ENCODE results near the gene UMAD1. TPM values are rescaled to one million over a fixed set of nuclear protein-coding genes. Genes with fewer than 3 reads are reported as not detected.

The UMAD1 gene
- total and polyA plus RNA-seq, 11 donors, result 3.5 to 19.7 (median 15.3) TPM

- H3K27ac ChIP-seq, result no peak overlapping the region
- no peak for ATAC-seq
- 51 to 67% (median 61%) methylated on average over 3 of the region's 3 CpGs for WGBS, 4 donors
Measured at GRCh38 chr7:7709291-7709690, 68.7 kb downstream of the UMAD1 start.

GRCh38 chr7:7710469-7710868 is 69.9 kb downstream of the UMAD1 start:
- H3K4me3 ChIP-seq, result no peak overlapping the region
- no peaks in the 10 kb centered on the region for H3K36me3 ChIP-seq
- TF ChIP-seq CTCF (IDR thresholded peaks at IDR 0.05) (no peak), POLR2A (IDR thresholded peaks at IDR 0.05) (no peak)
- DNase-seq (no peak), ATAC-seq (no peak)
- intact Hi-C loops (cut with DNase I), result no loop called here
- H3K4me1 ChIP-seq, result peaks cover 0 to 34% (median 21%) of the 10 kb centered on the region in 12 donors
- no peak overlapping the region for H3K27ac ChIP-seq
- H3K27me3 ChIP-seq, result no peaks in the 10 kb centered on the region
- WGBS, 4 donors, result 88 to 93% (median 92%) methylated on average over 2 of the region's 2 CpGs
- no peaks in the 10 kb centered on the region for H3K9me3 ChIP-seq

More at GRCh38 chr7:7709291-7709690, 68.7 kb downstream of the UMAD1 start:
- no peaks in the 10 kb centered on the region for H3K9me3 ChIP-seq
- no peak overlapping the region for H3K4me3 ChIP-seq
- intact Hi-C loops (cut with DNase I), result loop anchor here in 1 of 10 donors (5.0 kb wide), 1 partner anchor 33 kb away; no protein-coding TSS in a partner anchor
- peaks cover 0 to 41% (median 25%) of the 10 kb centered on the region in 12 donors for H3K4me1 ChIP-seq
- TF ChIP-seq CTCF (IDR thresholded peaks at IDR 0.05) (no peak), POLR2A (IDR thresholded peaks at IDR 0.05) (no peak)
- H3K27me3 ChIP-seq, result no peaks in the 10 kb centered on the region
- no peak for DNase-seq
- H3K36me3 ChIP-seq, result no peaks in the 10 kb centered on the region

GRCh38 chr7:7713730-7714129 is 73.2 kb downstream of the UMAD1 start:
- H3K27ac ChIP-seq, result no peak overlapping the region
- DNase-seq, result no peak
- no peak for ATAC-seq
- TF ChIP-seq POLR2A (IDR thresholded peaks at IDR 0.05) (no peak), CTCF (IDR thresholded peaks at IDR 0.05) (no peak)
- WGBS, 4 donors, result 84 to 92% (median 90%) methylated on average over 4 of the region's 4 CpGs
- peaks cover 0 to 11% (median 0%) of the 10 kb centered on the region in 12 donors for H3K4me1 ChIP-seq
- H3K27me3 ChIP-seq, result no peaks in the 10 kb centered on the region
- no peaks in the 10 kb centered on the region for H3K36me3 ChIP-seq
- intact Hi-C loops (cut with DNase I), result no loop called here
- no peak overlapping the region for H3K4me3 ChIP-seq
- H3K9me3 ChIP-seq, result no peaks in the 10 kb centered on the region

GRCh38 chr7:7718492-7718891 is 77.9 kb downstream of the UMAD1 start, which contains the start of gene RPA3:
Gene RPA3 (minus strand): TSS chr7:7718607. CDS start chr7:7640418, 78,189 bp downstream.
- 80 to 86% (median 81%) methylated on average over 1 of the region's 1 CpG for WGBS, 4 donors
- peaks cover 0 to 19% (median 11%) of the 10 kb centered on the region in 12 donors for H3K4me1 ChIP-seq
- intact Hi-C loops (cut with DNase I), result no loop called here
- no peaks in the 10 kb centered on the region for H3K27me3 ChIP-seq
- no peak within 1 kb of the TSS for H3K4me3 ChIP-seq
- ATAC-seq (no peak), DNase-seq (no peak)
- no peaks in the 10 kb centered on the region for H3K9me3 ChIP-seq
- TF ChIP-seq CTCF (IDR thresholded peaks at IDR 0.05) (no peak), POLR2A (IDR thresholded peaks at IDR 0.05) (no peak)
- H3K36me3 ChIP-seq, result no peaks in the 10 kb centered on the region
- H3K27ac ChIP-seq, result no peak within 1 kb of the TSS

Data from heart left ventricle (tissue), 16 donors.